Measurements from ENCODE around the gene RPS10.

DNA sequence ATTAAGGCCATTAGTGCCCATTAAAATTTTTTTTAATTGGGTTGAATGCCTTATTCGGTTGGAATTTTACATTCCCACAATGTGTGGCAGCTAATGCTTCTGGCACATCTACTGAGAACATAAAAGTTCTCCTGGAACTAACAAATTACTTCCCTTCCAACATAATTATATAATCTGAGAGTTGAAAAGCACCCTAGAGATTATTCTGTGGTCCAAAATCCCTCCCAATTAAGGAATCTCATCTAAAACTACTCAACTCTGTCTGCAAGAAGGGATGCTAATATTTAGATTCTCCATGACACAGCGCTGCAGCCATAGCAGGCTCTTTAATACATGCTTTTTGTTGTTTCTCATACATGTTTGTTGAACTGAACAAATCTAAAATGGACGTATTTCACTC is 37.4 kb downstream of the RPS10 start:
- TF ChIP-seq, protein P1, sequence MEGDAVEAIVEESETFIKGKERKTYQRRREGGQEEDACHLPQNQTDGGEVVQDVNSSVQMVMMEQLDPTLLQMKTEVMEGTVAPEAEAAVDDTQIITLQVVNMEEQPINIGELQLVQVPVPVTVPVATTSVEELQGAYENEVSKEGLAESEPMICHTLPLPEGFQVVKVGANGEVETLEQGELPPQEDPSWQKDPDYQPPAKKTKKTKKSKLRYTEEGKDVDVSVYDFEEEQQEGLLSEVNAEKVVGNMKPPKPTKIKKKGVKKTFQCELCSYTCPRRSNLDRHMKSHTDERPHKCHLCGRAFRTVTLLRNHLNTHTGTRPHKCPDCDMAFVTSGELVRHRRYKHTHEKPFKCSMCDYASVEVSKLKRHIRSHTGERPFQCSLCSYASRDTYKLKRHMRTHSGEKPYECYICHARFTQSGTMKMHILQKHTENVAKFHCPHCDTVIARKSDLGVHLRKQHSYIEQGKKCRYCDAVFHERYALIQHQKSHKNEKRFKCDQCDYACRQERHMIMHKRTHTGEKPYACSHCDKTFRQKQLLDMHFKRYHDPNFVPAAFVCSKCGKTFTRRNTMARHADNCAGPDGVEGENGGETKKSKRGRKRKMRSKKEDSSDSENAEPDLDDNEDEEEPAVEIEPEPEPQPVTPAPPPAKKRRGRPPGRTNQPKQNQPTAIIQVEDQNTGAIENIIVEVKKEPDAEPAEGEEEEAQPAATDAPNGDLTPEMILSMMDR (IDR thresholded peaks at IDR 0.05), result no peak
- no peak for TF ChIP-seq POLR2A (IDR thresholded peaks at IDR 0.05)
